ENCODE data around the gene MTERF4. TPM values are rescaled to one million over a fixed set of nuclear protein-coding genes. Genes with fewer than 3 reads are reported as not detected.

Gene MTERF4, protein sequence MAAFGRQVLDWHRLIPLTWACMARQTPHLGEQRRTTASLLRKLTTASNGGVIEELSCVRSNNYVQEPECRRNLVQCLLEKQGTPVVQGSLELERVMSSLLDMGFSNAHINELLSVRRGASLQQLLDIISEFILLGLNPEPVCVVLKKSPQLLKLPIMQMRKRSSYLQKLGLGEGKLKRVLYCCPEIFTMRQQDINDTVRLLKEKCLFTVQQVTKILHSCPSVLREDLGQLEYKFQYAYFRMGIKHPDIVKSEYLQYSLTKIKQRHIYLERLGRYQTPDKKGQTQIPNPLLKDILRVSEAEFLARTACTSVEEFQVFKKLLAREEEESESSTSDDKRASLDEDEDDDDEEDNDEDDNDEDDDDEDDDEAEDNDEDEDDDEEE
- 10 to 100 TPM; 49.5 to 83.9 (median 76.7) TPM for polyA plus RNA-seq (ENCODE audit: insufficient read length in 4 of 4)

DNA sequence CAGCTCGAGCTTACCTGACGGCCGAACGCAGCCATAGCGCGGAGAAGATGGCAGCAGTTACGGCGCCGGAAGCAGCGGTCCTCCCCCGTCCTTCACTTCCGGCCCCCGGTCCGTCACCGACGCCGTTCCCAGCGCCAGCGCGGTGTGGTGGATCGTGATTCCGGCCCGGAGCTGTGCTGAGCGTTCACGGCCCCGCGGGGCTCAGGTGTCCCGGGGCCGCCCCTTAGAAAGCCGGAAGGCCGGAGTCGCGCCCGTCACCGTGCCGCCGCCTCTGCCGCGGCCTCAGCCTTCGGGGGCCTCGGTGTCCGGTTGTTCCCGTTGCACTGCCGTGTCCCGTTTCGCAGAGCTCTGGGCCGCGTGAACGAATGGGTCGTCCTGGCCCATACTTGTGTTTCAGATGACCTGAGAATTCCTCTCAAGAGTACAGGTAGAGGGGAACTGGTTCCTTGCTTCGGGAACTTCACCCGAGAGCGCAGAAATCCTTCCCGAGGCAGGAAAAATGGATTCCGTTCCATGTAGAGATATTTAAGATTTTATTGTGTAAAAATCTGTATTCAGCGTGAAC lies at the start of gene MTERF4:
Gene MTERF4 (minus strand): TSS at position 49 of the 565 bp plus-strand sequence. CDS start 14 bp downstream, at position 35.
- peak; percentile 59 to 77 (median 73) for DNase-seq (ENCODE audit: low read depth in 4 of 4, low spot score in 2 of 4)

DNA sequence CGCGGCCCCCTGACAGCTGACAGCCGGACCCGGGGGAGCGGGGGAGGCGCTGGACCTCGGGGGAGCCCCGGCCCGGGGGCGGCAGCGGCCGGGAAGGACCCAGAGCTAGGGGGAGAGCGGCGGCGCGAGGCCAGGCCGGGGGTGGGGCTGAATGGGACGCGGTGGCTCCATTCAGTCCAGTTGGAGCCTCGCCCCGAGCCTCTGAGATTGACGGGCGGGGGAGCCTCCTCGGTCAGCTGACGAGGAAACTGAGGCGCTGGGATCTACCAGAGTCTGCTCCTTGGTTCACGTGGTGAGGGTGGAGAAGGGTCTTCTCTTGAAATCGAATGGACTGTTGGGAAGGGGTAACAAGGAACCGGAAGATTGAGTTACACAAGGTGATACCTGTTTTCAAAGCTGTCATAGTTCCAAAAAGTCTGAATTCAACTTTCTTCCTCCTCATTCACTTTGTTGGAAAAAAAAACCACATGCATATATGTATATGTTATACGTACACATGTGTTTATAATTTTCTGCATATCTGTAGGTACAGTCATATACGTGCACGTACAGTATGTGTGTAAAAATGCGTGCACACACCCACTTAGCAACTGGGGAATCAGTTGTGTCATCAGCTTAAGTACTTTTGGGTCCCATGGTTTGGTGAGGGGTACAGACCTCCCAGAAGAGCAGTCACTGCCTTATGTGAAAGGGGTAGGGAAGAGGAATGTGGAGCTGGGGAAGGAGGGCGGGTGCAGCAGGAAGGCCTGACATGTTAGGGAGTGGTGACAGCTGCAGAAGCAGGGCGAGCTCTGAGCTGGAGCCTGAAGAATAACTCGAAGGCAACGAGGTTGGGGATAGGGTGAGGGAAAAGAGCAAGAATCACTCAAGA lies 48.8 kb upstream of the MTERF4 start:
- peak in 2 of 4 donors; percentile 0 to 3 for DNase-seq (ENCODE audit: low read depth in 4 of 4, low spot score in 2 of 4)

DNA sequence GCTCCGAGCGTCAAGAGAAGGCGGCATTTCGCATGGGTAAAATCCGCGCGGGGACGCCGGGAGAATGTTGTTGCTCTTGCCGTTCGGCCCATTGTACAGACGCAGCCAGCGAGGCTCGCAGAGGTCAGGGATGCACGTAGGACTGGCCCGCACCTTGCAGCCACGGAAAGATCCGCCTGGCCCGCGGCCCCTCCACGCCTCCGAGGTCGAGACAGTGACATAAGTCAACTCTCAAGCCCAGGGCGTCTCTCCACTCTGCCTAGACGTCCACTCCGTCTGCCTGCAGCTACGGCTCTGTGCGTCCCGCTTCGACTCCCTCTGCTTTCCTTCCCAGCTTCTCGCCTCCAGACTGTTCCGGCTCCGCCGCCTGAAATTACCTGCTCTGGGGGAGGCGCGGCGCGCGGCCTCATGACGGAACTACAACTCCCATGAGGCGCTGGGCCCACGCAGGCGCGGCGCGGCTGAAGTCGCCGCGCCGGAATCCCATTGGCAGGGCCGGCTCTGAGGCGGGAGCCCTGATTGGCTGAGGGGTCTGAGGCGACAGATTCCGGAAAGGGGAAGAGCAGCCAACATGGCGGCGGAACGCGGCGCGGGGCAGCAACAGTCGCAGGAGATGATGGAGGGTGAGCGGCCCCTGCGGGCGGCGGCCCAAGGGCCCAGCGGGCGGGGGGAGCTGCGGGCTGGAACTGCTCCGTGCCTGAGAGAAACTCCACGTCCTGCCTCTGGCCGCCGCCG lies 48.0 kb upstream of the MTERF4 start, which contains the start of gene PPP1R7:
Gene PPP1R7 (plus strand): TSS at position 543 of the 735 bp plus-strand sequence. CDS start 29 bp downstream, at position 572.
- peak; percentile 81 to 90 (median 82) for DNase-seq (ENCODE audit: low read depth in 4 of 4, low spot score in 2 of 4)

DNA sequence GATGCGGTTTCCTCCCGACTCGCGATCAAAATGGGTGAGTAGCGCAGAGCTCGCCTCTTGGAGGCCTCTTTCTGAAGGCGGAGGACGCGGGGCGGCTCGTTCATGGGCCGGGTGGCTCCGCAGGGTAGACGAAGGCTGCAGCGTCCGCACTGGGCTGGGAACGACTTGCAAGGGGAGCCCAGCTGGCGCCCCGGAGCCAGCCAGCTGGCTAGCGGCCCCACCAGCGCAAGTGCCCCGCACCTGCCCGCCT lies 47.5 kb upstream of the MTERF4 start:
- no peak for DNase-seq (ENCODE audit: low read depth in 4 of 4, low spot score in 2 of 4)

DNA sequence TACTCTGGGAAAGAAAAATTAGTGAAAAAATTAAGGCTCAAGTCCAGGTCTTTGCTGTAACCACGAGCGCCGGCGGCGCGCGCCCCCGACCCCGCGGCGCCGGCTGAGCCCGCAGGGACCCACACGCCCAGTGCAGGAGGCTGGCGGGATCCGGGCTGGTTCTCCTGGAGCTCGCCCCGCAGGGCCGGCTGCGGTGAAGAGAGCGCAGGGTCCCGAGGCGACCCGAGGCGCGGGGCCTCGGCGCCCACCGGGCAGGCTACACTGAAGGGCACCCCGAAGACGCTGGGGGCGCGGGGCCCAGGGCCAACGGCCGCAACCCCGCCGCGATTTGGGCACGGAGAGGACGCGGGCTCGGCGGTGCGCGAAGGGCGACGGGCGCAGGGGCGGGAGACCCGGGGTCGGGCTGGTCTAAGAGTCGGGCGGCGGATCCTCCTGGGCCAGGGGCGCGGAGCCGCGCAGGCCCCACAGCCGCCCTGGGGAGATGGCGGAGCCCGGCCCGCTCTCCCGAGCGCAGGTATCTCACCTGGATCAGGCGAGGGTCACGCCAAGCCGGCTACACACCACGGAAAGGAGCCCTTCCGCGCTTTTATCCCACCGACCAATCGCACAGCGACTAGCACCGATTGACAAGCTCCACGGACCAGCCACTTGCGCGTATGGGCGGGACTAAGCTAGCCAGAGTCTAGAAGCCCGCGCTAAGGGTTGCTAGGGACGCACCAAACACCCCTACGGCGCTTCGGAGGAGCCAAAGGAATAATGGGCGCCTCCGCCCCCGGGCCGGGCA lies 47.0 kb upstream of the MTERF4 start, which contains the start of gene PASK:
Gene PASK (minus strand): TSS at position 582 of the 784 bp plus-strand sequence. CDS start 6,440 bp downstream, outside the sequence.
- peak; percentile 72 to 91 (median 80) for DNase-seq (ENCODE audit: low read depth in 4 of 4, low spot score in 2 of 4)

DNA sequence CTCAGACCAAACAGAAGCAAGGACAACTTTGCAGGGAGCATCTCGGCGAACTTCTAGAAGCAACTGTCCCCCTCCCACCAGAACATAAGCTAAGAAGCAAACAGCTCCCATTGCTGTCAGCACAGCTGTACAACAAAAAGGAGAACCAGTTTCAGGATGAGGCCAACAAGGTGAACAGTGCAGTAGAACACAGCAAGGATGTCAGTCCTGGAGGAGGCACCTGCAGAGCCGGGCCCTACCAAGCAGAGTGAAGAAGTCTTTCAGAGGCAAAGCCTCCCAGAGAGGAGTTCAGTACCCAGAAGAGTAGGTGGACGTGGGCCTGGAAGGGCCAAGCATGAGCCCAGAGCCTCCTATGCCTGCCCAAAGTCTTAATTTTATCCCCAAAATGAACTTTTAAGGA lies 46.2 kb upstream of the MTERF4 start:
- no peak for DNase-seq (ENCODE audit: low read depth in 4 of 4, low spot score in 2 of 4)

DNA sequence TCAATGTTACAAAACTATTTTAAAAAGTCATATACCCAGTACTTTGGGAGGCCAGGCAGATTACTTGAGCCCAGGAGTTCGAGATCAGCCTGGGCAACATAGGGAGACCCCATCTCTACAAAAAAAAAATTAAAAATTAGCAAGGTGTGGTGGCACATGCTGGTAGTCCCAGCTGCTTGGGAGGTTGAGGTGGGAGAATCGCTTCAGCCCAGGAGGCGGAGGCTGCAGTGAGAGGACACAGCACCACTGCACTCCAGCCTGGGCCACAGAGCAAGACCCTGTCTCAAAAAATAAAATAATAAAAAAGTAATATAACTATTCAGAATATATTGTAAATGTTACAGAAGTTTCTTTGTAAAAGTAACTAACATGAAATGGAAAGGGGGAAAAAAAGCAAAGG lies 45.2 kb upstream of the MTERF4 start:
- DNase-seq (ENCODE audit: low read depth in 4 of 4, low spot score in 2 of 4) = no peak

DNA sequence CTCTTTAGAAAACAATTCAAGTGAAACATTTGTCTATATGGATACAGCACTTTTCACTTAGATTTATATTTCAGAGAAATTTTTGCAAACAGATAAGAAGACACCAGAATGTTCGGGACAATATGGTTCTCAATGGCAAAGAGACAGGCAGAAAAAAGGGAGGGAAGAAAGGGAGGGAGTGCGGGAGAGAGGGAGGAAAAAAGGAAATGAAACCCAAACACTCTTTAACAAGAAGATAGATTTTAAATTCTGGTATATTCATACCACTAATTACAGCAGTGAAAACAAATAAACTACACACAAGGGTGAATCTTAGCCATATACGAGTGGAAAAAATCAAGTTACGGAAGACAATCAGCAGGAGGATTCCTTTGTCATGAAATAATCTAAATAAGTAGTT lies 44.2 kb upstream of the MTERF4 start:
- no peak for DNase-seq (ENCODE audit: low read depth in 4 of 4, low spot score in 2 of 4)

- DNase-seq (ENCODE audit: low read depth in 4 of 4, low spot score in 2 of 4) = no peak
Measured at GRCh38 chr2:241142593-241142992, 40.5 kb upstream of the MTERF4 start.

DNA sequence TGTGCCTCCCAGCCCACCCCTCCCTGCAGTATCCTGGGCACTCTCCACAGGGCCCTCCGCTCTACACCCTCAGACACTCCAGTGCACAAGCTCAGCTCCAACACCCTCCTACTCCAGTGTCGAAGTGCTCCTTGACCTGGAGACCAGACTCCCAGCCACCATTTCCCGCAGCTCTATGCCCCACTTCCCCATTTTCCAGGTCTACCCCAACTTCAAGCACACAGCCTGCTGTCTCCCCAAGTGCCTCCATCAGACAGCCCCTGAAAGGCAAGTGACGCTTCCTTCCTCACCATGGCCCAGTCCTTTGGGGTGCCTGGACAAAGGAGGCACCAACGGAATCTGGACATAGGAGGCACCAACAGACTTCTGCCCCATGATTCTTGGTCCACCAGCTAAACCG lies 40.0 kb upstream of the MTERF4 start:
- no peak for DNase-seq (ENCODE audit: low read depth in 4 of 4, low spot score in 2 of 4)

DNA sequence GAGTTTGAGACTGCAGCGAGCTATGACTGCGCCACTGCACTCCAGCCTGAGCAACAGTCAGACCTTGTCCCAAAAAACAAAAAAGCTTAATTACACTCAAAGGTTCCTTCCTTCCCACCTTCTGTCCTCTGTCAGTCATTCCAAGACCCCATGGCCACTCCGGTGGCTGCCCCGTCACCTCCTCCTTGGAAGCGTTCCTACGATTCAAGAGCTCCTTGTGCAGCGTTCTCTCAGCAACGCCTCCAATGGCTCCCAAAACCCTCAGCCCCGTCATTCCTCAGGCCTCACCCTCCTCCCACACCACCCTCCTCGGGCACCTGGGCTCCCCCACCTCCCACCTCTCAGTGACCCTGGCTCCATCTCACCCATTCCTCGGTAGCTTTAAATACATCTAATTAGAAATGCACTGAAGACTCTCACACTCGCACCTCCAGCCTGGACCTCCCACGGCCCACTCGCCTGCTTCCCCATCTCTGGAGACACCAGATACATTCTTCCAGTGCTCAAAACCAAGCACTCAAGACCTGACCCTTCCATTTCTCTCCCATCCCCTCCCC lies 39.2 kb upstream of the MTERF4 start:
- no peak for DNase-seq (ENCODE audit: low read depth in 4 of 4, low spot score in 2 of 4)

- no peak for DNase-seq (ENCODE audit: low read depth in 4 of 4, low spot score in 2 of 4)
Measured at GRCh38 chr2:241140445-241140840, 38.4 kb upstream of the MTERF4 start.

DNA sequence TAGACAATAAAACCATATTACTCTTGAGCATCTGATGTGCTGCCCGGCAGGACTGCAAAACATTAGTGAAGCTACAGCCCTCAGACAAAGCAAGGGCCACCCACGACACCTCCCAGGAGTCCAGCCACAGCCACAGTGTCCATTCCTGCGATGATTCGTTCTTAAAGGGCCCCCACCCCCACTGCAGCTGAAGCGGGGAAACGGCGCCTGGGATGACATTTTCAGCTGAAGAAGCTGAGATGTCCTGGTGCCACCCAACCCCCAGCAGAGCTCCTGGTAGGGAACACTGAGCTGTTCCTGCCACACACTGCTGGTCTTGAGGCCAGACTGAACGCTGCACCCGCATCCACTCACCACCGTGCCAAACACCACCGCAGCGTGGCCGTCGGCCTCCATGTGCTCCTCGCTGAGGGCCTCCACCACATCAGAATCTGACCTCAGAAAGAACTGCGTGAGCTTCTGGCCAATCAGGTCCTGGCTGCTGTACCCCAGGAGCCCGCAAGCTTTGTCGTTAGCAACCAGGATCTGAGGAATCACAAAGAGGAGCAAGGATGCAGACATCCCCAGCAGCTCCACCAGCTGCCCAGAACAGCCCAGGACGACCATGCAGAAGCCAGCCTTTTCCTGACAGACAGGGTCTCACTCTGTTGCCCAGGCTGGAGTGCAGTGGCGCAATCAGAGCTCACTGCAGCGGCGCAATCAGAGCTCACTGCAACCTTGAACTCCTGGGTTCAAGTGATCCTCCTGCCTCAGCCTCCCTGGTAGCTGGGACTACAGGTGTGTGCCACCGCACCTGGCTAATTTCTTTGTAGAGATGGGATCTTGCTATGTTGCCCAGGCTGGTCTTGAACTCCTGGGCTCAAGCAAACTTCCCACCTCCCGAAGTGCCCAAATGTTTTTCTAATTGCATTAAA lies 37.7 kb upstream of the MTERF4 start:
- no peak for DNase-seq (ENCODE audit: low read depth in 4 of 4, low spot score in 2 of 4)

GRCh38 chr2:241138471-241138870 lies 36.4 kb upstream of the MTERF4 start:
- DNase-seq (ENCODE audit: low read depth in 4 of 4, low spot score in 2 of 4) = no peak

GRCh38 chr2:241137276-241138190 lies 35.4 kb upstream of the MTERF4 start:
- no peak for DNase-seq (ENCODE audit: low read depth in 4 of 4, low spot score in 2 of 4)

DNA sequence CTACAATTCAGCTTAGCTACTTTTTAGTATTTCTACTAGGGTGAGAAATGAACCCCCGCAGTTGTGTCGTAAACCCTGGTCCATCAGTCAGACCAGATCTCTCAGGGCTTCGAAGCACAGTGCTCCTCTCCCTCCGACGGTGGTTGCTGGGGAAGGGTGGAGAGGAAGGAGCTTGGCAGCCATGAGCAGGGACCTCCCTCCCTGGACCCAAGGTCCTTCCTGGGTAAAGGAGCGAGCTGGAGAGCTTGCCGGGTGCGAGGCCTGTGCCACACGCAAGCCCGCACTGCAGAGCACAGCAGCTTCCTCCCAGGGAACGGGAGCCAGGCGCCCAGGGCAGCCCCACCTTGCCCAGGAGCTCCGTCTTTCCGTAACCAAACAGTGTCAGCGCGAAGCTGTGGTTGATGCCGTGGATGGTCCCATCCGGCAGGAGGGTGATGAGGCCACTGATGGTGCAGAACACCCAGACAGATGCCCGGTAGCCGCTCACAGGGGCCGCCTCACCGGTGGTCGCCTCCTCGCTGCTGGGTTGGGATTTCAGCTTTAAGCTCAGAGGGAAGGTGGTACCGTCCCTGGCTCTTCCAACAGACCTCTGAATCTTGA lies 34.7 kb upstream of the MTERF4 start:
- DNase-seq (ENCODE audit: low read depth in 4 of 4, low spot score in 2 of 4) = no peak

- no peak for DNase-seq (ENCODE audit: low read depth in 4 of 4, low spot score in 2 of 4)
Measured at GRCh38 chr2:241136191-241136590, 34.1 kb upstream of the MTERF4 start.
